Thyroid gland (tissue), 4 donors: ENCODE measurements around the gene PANX3.

Experiments used
- POLR2A ChIP-seq, 2 donors: fragments of 450-650 bp; IDR thresholded peaks; one replicate each; pipeline ENCODE4 v1.6.1; 2017; ENCODE audit warnings: antibody characterized with exemption in 2 of 2, mild to moderate bottlenecking in 2 of 2, moderate library complexity in 1 of 2
- TF ChIP-seq, protein P1 (sequence below), 6 experiments: fragments of 200-600 bp in 3 of 6; fragments of 450-650 bp in 3 of 6; sonication (generic) in 3 of 6; IDR thresholded peaks; one replicate each; pipeline ENCODE4 v1.5.1; 2016 to 2019; ENCODE audit warnings: antibody characterized with exemption in 6 of 6, mild to moderate bottlenecking in 2 of 6, inconsistent platforms in 1 of 6, moderate library complexity in 1 of 6

DNA sequence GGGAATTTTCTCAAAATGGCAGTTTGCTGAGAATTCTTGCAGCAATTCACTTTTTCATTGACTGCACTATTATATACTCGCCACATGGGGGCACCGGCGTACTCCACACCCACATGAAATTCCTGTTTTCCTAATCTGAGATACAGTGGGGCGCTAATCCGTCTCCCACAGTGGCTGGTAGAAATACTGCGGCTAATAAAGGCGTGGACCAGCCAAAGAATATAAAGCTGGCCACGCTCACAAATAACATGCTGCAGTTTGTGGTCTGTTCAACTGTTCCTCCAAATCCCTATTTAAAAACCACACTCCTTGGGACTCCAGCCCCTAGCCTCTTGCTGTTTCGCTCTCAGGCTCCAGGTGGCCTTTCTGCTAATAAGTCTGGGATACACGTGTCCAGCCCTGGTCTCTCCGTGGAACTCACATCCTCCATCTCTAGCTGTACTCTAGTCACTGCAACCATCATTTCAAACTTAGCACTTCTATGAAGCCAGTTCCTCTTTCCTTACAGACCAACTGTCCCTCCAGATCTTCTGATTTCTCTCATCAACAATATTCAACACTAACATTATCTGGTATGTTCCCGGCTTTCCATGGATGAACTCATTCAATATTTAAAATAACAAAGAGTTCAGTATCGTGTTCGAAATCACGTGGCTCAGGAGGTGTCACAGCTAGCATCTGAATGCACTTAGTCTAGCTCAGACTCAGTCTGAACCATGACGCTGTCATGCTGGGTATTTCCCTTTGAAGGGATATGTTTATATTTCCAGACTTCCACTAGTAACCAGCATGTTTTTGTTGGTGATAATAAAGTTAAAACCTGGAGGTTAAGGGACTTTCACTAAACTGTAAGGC, 33.4 kb downstream of the PANX3 start:
- TF ChIP-seq POLR2A (IDR thresholded peaks at IDR 0.05) = no peak
- TF ChIP-seq, protein P1, sequence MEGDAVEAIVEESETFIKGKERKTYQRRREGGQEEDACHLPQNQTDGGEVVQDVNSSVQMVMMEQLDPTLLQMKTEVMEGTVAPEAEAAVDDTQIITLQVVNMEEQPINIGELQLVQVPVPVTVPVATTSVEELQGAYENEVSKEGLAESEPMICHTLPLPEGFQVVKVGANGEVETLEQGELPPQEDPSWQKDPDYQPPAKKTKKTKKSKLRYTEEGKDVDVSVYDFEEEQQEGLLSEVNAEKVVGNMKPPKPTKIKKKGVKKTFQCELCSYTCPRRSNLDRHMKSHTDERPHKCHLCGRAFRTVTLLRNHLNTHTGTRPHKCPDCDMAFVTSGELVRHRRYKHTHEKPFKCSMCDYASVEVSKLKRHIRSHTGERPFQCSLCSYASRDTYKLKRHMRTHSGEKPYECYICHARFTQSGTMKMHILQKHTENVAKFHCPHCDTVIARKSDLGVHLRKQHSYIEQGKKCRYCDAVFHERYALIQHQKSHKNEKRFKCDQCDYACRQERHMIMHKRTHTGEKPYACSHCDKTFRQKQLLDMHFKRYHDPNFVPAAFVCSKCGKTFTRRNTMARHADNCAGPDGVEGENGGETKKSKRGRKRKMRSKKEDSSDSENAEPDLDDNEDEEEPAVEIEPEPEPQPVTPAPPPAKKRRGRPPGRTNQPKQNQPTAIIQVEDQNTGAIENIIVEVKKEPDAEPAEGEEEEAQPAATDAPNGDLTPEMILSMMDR (IDR thresholded peaks at IDR 0.05) = peak; percentile 61 to 90 (median 74)
